Liver (tissue), 9 donors: ENCODE measurements around the gene BCAR3. TPM values are rescaled to one million over a fixed set of nuclear protein-coding genes. Genes with fewer than 3 reads are reported as not detected.
A peak's percentile ranks its signal among the peaks of the same experiment; 100 is the strongest.

Experiments used
- DNase-seq: peaks from one replicate; pipeline ENCODE4 v3.0.0-alpha.2; 2017; ENCODE audit warnings: low spot score
- H3K27ac ChIP-seq, 2 donors: one replicate each; pipeline ENCODE4 v1.7.0; 2013; ENCODE audit warnings: inconsistent platforms in 2 of 2, low read length in 2 of 2, control low read depth in 1 of 2, low read depth in 1 of 2, mild to moderate bottlenecking in 1 of 2
- H3K27me3 ChIP-seq, 4 donors: one replicate each; pipeline versions ENCODE4 v1.6.1 to v1.7.0; 2013; ENCODE audit warnings: low read length in 3 of 4, inconsistent platforms in 1 of 4, mild to moderate bottlenecking in 1 of 4, moderate library complexity in 1 of 4; ENCODE audit not compliant: control insufficient read depth in 4 of 4, insufficient read depth in 4 of 4
- H3K36me3 ChIP-seq, 4 donors: one replicate each; pipeline versions ENCODE4 v1.6.1 to v1.7.0; 2013; ENCODE audit warnings: low read length in 3 of 4, mild to moderate bottlenecking in 3 of 4, low read depth in 1 of 4, moderate library complexity in 1 of 4; ENCODE audit not compliant: control insufficient read depth in 4 of 4, insufficient read depth in 3 of 4
- H3K4me1 ChIP-seq, 4 donors: one replicate each; pipeline versions ENCODE4 v1.6.1 to v1.7.0; 2013; ENCODE audit warnings: low read length in 3 of 4, mild to moderate bottlenecking in 3 of 4, moderate library complexity in 1 of 4; ENCODE audit not compliant: control insufficient read depth in 4 of 4, insufficient read depth in 4 of 4
- H3K4me3 ChIP-seq, 3 donors: one replicate each; pipeline versions ENCODE4 v1.6.1 to v1.7.0; 2013; ENCODE audit warnings: low read length in 3 of 3, control low read depth in 1 of 3, low read depth in 1 of 3, mild to moderate bottlenecking in 1 of 3
- H3K9ac ChIP-seq, 2 donors: one replicate each; pipeline ENCODE4 v1.7.0; 2013; ENCODE audit warnings: low read length in 2 of 2, mild to moderate bottlenecking in 2 of 2, moderate library complexity in 2 of 2, control low read depth in 1 of 2, low read depth in 1 of 2
- H3K9me3 ChIP-seq, 4 donors: one replicate each; pipeline versions ENCODE4 v1.6.1 to v1.7.0; 2013; ENCODE audit warnings: low read length in 3 of 4; ENCODE audit not compliant: control insufficient read depth in 4 of 4
- ATF3 ChIP-seq: IDR thresholded peaks from 2 replicates; pipeline ENCODE4 v1.6.1; 2016; ENCODE audit warnings: antibody characterized with exemption
- CTCF ChIP-seq: fragments of 150-350 bp; IDR thresholded peaks from 2 replicates; pipeline ENCODE4 v1.5.1; 2017; ENCODE audit warnings: improper control_type of control experiment, low read depth, low read length; ENCODE audit not compliant: missing input control
- EGR1 ChIP-seq, 2 donors: IDR thresholded peaks; 2 replicates each; pipeline ENCODE4 v1.6.1; 2016 to 2018; ENCODE audit warnings: antibody characterized with exemption in 2 of 2, low read depth in 2 of 2
- FOXA1 ChIP-seq: IDR thresholded peaks from 2 replicates; pipeline ENCODE4 v1.6.1; 2016; ENCODE audit warnings: antibody characterized with exemption
- FOXA2 ChIP-seq: IDR thresholded peaks from 2 replicates; pipeline ENCODE4 v1.6.1; 2016; ENCODE audit warnings: antibody characterized with exemption
- GABPA ChIP-seq, 2 donors: IDR thresholded peaks in 1 of 2; conservative IDR thresholded peaks in 1 of 2; 2 replicates each; pipeline ENCODE4 v1.6.1; 2016; ENCODE audit warnings: antibody characterized with exemption in 2 of 2, mild to moderate bottlenecking in 1 of 2, moderate library complexity in 1 of 2
- HNF4A ChIP-seq, 2 donors: conservative IDR thresholded peaks; 2 replicates each; pipeline ENCODE4 v1.6.1; 2016; ENCODE audit warnings: antibody characterized with exemption in 2 of 2, mild to moderate bottlenecking in 2 of 2
- HNF4G ChIP-seq: IDR thresholded peaks from 2 replicates; pipeline ENCODE4 v1.6.1; 2016; ENCODE audit warnings: antibody characterized with exemption
- JUND ChIP-seq, 2 donors: IDR thresholded peaks; 2 replicates each; pipeline ENCODE4 v1.6.1; 2016; ENCODE audit warnings: antibody characterized with exemption in 2 of 2
- NR2F2 ChIP-seq: IDR thresholded peaks from 2 replicates; pipeline ENCODE4 v1.6.1; 2016; ENCODE audit warnings: antibody characterized with exemption
- RAD21 ChIP-seq, 2 donors: IDR thresholded peaks; 2 replicates each; pipeline ENCODE4 v1.6.1; 2016; ENCODE audit warnings: antibody characterized with exemption in 2 of 2, mild to moderate bottlenecking in 2 of 2
- RXRA ChIP-seq, 2 donors: IDR thresholded peaks; 2 replicates each; pipeline ENCODE4 v1.6.1; 2017 to 2018; ENCODE audit warnings: antibody characterized with exemption in 2 of 2, mild to moderate bottlenecking in 1 of 2
- SP1 ChIP-seq: IDR thresholded peaks from 2 replicates; pipeline ENCODE4 v1.6.1; 2018; ENCODE audit warnings: antibody characterized with exemption, mild to moderate bottlenecking
- TAF1 ChIP-seq: conservative IDR thresholded peaks from 2 replicates; pipeline ENCODE4 v1.6.1; 2016; ENCODE audit warnings: antibody characterized with exemption, mild to moderate bottlenecking
- YY1 ChIP-seq: IDR thresholded peaks from 2 replicates; pipeline ENCODE4 v1.6.1; 2016; ENCODE audit warnings: antibody characterized with exemption, mild to moderate bottlenecking
- ZBTB33 ChIP-seq: IDR thresholded peaks from 2 replicates; pipeline ENCODE4 v1.6.1; 2016; ENCODE audit warnings: antibody characterized with exemption
- WGBS: extraction: QIAGEN DNeasy Blood & Tissue Kit; methylation state at CpG from one replicate; pipeline ENCODE4 v1.1.7; 2013; 5-methylcytosine and 5-hydroxymethylcytosine counted together
- polyA plus RNA-seq, 2 donors: library from polyadenylated mRNA; stranded (reverse) in 1 of 2; unstranded in 1 of 2; fragments of 200-250 nt in 1 of 2; fragments of >200 nt in 1 of 2; fragmentation: Nextera tagmentation in 1 of 2; extraction: Ambion mirVana in 1 of 2; gene quantifications; one replicate each; pipeline versions ENCODE4 v1.2.1 to v1.2.3, GENCODE V29; 2013 to 2015
- total RNA-seq, 2 donors: library from RNA; depleted of rRNA; stranded (reverse); fragments of >200 nt; gene quantifications; one replicate each; pipeline ENCODE4 v1.2.3, GENCODE V29; 2014
- donor health status: healthy.
- donor health status: healthy.
- donor health status: healthy.
- donor health status: healthy.
- donor health status: healthy.

Gene BCAR3
- total and polyA plus RNA-seq, 4 donors, result 2.8 to 10.3 (median 7.7) TPM

GRCh38 chr1:93592551-93592949, 89.1 kb downstream of the BCAR3 start:
- no peak for DNase-seq
- peak overlapping the region; percentile 27 to 55 (median 47) for H3K4me3 ChIP-seq
- peak overlapping the region; percentile 89 to 96 for H3K27ac ChIP-seq

GRCh38 chr1:93591676-93592550, 89.7 kb downstream of the BCAR3 start:
- WGBS, result 29% methylated on average over 17 of the region's 17 CpGs
- Histone ChIP-seq H3K36me3 (peaks cover 0 to 18% (median 6%) of the 10 kb centered on the region in 4 donors), H3K27ac (peak overlapping the region; percentile 89 to 96), H3K9ac (peak overlapping the region; percentile 47 to 79), H3K9me3 (no peaks in the 10 kb centered on the region), H3K4me1 (peaks cover 1 to 45% (median 24%) of the 10 kb centered on the region in 4 donors), H3K4me3 (peak overlapping the region; percentile 29 to 55 (median 47)), H3K27me3 (no peaks in the 10 kb centered on the region)
- peak; percentile 72 for DNase-seq
- TF ChIP-seq RXRA (IDR thresholded peaks at IDR 0.05), result peak; percentile 80 to 81
- TF ChIP-seq GABPA (IDR thresholded peaks at IDR 0.05 in 1 of 2, conservative IDR thresholded peaks at IDR 0.05 in 1 of 2), result peak in 1 of 2 donors; percentile 37
- TF ChIP-seq ATF3, result no peak
- peak; percentile 31 to 48 for TF ChIP-seq JUND (IDR thresholded peaks at IDR 0.05)
- peak in 1 of 2 donors; percentile 63 for TF ChIP-seq HNF4A (conservative IDR thresholded peaks at IDR 0.05)
- TF ChIP-seq HNF4G, result no peak
- TF ChIP-seq ZBTB33, result peak; percentile 63
- TF ChIP-seq YY1, result peak; percentile 48
- peak; percentile 16 for TF ChIP-seq FOXA1
- TF ChIP-seq CTCF, result no peak
- TF ChIP-seq TAF1, result peak; percentile 88
- TF ChIP-seq NR2F2, result no peak
- TF ChIP-seq FOXA2, result peak; percentile 51
- peak; percentile 83 for TF ChIP-seq SP1
- TF ChIP-seq EGR1 (IDR thresholded peaks at IDR 0.05; ENCODE audit: low read depth in 2 of 2), result no peak
- TF ChIP-seq RAD21 (IDR thresholded peaks at IDR 0.05), result peak; percentile 12 to 33

More at GRCh38 chr1:93592551-93592949, 89.1 kb downstream of the BCAR3 start:
- Histone ChIP-seq H3K27me3 (no peaks in the 10 kb centered on the region), H3K9me3 (no peaks in the 10 kb centered on the region), H3K4me1 (peaks cover 1 to 45% (median 24%) of the 10 kb centered on the region in 4 donors), H3K9ac (peak overlapping the region in 1 of 2 donors; percentile 59), H3K36me3 (peaks cover 0 to 15% (median 4%) of the 10 kb centered on the region in 4 donors)
- peak; percentile 41 for TF ChIP-seq YY1
- TF ChIP-seq JUND (IDR thresholded peaks at IDR 0.05), result no peak
- TF ChIP-seq HNF4G, result peak; percentile 4
- TF ChIP-seq RAD21 (IDR thresholded peaks at IDR 0.05), result no peak
- TF ChIP-seq FOXA2, result no peak
- no peak for TF ChIP-seq ZBTB33
- TF ChIP-seq TAF1, result peak; percentile 44
- TF ChIP-seq RXRA (IDR thresholded peaks at IDR 0.05), result no peak
- peak; percentile 44 to 58 for TF ChIP-seq HNF4A (conservative IDR thresholded peaks at IDR 0.05)
- no peak for TF ChIP-seq EGR1 (IDR thresholded peaks at IDR 0.05; ENCODE audit: low read depth in 2 of 2)
- TF ChIP-seq NR2F2, result peak; percentile 42
- WGBS, result 29% methylated on average over 6 of the region's 6 CpGs
